Activated T-cell treated with anti-CD3 and anti-CD28 coated beads for 4 hours (primary cell): Measurements from ENCODE around the gene IRF2BP2.

Source experiments
- DNase-seq: peaks from one replicate; pipeline ENCODE4 v3.0.0-alpha.2; 2020

IRF2BP2 gene

GRCh38 chr1:234555390-234556024, 54.5 kb downstream of the IRF2BP2 start:
- no peak for DNase-seq

- DNase-seq: no peak
These were observed 55.2 kb downstream of the IRF2BP2 start for GRCh38 chr1:234554698-234555311.
